Umbilical cord (tissue), 2 donors: Measurements from ENCODE around the gene RANBP1. TPM values are rescaled to one million over a fixed set of nuclear protein-coding genes. Genes with fewer than 3 reads are reported as not detected.
"Not testable (repeated sequence)": the region's sequence is repeated elsewhere in the genome, so short reads cannot be mapped to it uniquely, and the experiment has no call there.

Source experiments
- DNase-seq: peaks from one replicate; pipeline ENCODE4 v3.0.0-alpha.2; 2015; ENCODE audit warnings: low spot score
- total RNA-seq: library from RNA; depleted of rRNA; stranded (reverse); fragments of >200 nt; gene quantifications from one replicate; pipeline ENCODE4 v1.2.3, GENCODE V29; 2014; ENCODE audit warnings: low replicate concordance; ENCODE audit not compliant: insufficient read depth

The RANBP1 gene
- 265 TPM for total RNA-seq

GRCh38 chr22:20115691-20116375 is at the start of gene RANBP1:
TSS of gene RANBP1 (plus strand) at chr22:20116104. CDS start at chr22:20116185, 81 bp downstream.
- no peak for DNase-seq

GRCh38 chr22:20066617-20067383 is 49.1 kb upstream of the RANBP1 start:
- no peak for DNase-seq

- not testable (repeated sequence) for DNase-seq
These were observed 48.6 kb upstream of the RANBP1 start for GRCh38 chr22:20067384-20067682.

- DNase-seq: no peak
These were observed 47.3 kb upstream of the RANBP1 start for GRCh38 chr22:20068640-20069039.

- no peak for DNase-seq
These were observed 46.4 kb upstream of the RANBP1 start for GRCh38 chr22:20069331-20070042.

- DNase-seq: no peak
These were observed 44.4 kb upstream of the RANBP1 start for GRCh38 chr22:20071524-20071972.

- DNase-seq: no peak
These were observed 39.2 kb upstream of the RANBP1 start for GRCh38 chr22:20076627-20077172.

- peak; percentile 97 for DNase-seq
These were observed 36.0 kb upstream of the RANBP1 start, which contains the start of gene DGCR8 for GRCh38 chr22:20079745-20080444. TSS of gene DGCR8 (plus strand) at chr22:20080241. CDS start at chr22:20085964, 5,723 bp downstream.

GRCh38 chr22:20080445-20080775 is 35.5 kb upstream of the RANBP1 start:
- peak; percentile 68 for DNase-seq

GRCh38 chr22:20080776-20081654 is 34.9 kb upstream of the RANBP1 start:
- DNase-seq: peak; percentile 57

- DNase-seq: no peak
These were observed 32.6 kb upstream of the RANBP1 start for GRCh38 chr22:20083157-20083890.

- DNase-seq: no peak
These were observed 31.9 kb upstream of the RANBP1 start for GRCh38 chr22:20083891-20084546.

GRCh38 chr22:20084547-20085413 is 31.1 kb upstream of the RANBP1 start:
- no peak for DNase-seq

- DNase-seq: no peak
These were observed 30.3 kb upstream of the RANBP1 start for GRCh38 chr22:20085651-20086050.

- no peak for DNase-seq
These were observed 29.8 kb upstream of the RANBP1 start for GRCh38 chr22:20086101-20086599.

GRCh38 chr22:20086763-20087162 is 29.1 kb upstream of the RANBP1 start:
- DNase-seq: no peak

- DNase-seq: no peak
These were observed 28.3 kb upstream of the RANBP1 start for GRCh38 chr22:20087319-20088262.
